OCI-LY7 (cell line): ENCODE measurements around the gene ZBTB49. TPM values are rescaled to one million over a fixed set of nuclear protein-coding genes. Genes with fewer than 3 reads are reported as not detected.

Source experiments
- BruUV-seq: library from RNA; stranded (reverse); fragments of 400-500 nt; replicated peaks from 2 replicates; lab custom pipeline; 2021; lab: Mats Ljungman, UMichigan
- CTCF ChIA-PET: fragments of 300-600 bp; sonication (Branson Sonifier 250); formaldehyde crosslinking; loops from one replicate; lab custom pipeline; 2022; ENCODE audit warnings: antibody characterized with exemption; ENCODE audit not compliant: unreplicated experiment; lab: Charles Lee
- POLR2A ChIA-PET: fragments of 300-600 bp; sonication (Branson Sonifier 250); formaldehyde crosslinking; loops from one replicate; lab custom pipeline; 2022; ENCODE audit warnings: antibody characterized with exemption; lab: Charles Lee
- DNase-seq: peaks from one replicate; pipeline ENCODE4 v3.0.0-alpha.2; 2015; ENCODE audit warnings: low spot score
- H2AFZ ChIP-seq: fragments of 200-600 bp; sonication (generic), shearing (Covaris generic); 2 replicates; pipeline ENCODE4 v1.6.1; 2014; ENCODE audit warnings: mild to moderate bottlenecking, antibody characterized with exemption, low read length, moderate library complexity
- H3K27ac ChIP-seq: fragments of 200-600 bp; sonication (generic); 2 replicates; pipeline ENCODE4 v1.5.1; 2014; ENCODE audit warnings: mixed run types, low read depth, mild to moderate bottlenecking, moderate library complexity, low read length, inconsistent platforms; ENCODE audit not compliant: poor library complexity, severe bottlenecking
- H3K36me3 ChIP-seq: fragments of 200-600 bp; sonication (generic); 2 replicates; pipeline ENCODE4 v1.6.1; 2014; ENCODE audit warnings: mild to moderate bottlenecking, antibody characterized with exemption, low read length, moderate library complexity, mixed read lengths; ENCODE audit not compliant: insufficient read depth
- H3K4me1 ChIP-seq: fragments of 200-600 bp; sonication (generic); 2 replicates; pipeline ENCODE4 v1.5.1; 2014; ENCODE audit warnings: mild to moderate bottlenecking, low read length; ENCODE audit not compliant: insufficient read depth, poor library complexity, severe bottlenecking
- H3K4me2 ChIP-seq: fragments of 200-600 bp; sonication (generic); 2 replicates; pipeline ENCODE4 v1.6.1; 2014; ENCODE audit warnings: mild to moderate bottlenecking, low read length
- H3K4me3 ChIP-seq: fragments of 200-600 bp; sonication (generic); 2 replicates; pipeline ENCODE4 v1.5.1; 2014; ENCODE audit warnings: mild to moderate bottlenecking, low read depth, low read length; ENCODE audit not compliant: poor library complexity, severe bottlenecking
- H3K79me2 ChIP-seq: fragments of 200-600 bp; sonication (generic); 2 replicates; pipeline ENCODE4 v1.6.1; 2016; ENCODE audit warnings: low read depth, mild to moderate bottlenecking, low read length, moderate library complexity, mixed read lengths; ENCODE audit not compliant: insufficient read depth
- H3K9me2 ChIP-seq: fragments of 200-600 bp; sonication (generic); 2 replicates; pipeline ENCODE4 v1.6.1; 2016; ENCODE audit warnings: mild to moderate bottlenecking, low read length, mixed read lengths; ENCODE audit not compliant: insufficient read depth
- H3K9me3 ChIP-seq: fragments of 200-600 bp; sonication (generic); 2 replicates; pipeline ENCODE4 v1.6.1; 2014; ENCODE audit warnings: mild to moderate bottlenecking, mixed run types, low read length, mixed read lengths
- H4K20me1 ChIP-seq: fragments of 200-600 bp; sonication (generic); 2 replicates; pipeline ENCODE4 v1.6.1; 2014; ENCODE audit warnings: mild to moderate bottlenecking, antibody characterized with exemption, low read length, moderate library complexity, mixed read lengths; ENCODE audit not compliant: insufficient read depth
- CTCF ChIP-seq: fragments of 200-600 bp; sonication (generic); conservative IDR thresholded peaks from 2 replicates; pipeline ENCODE4 v1.5.1; 2014; ENCODE audit warnings: mild to moderate bottlenecking, antibody characterized with exemption, low read length, moderate library complexity, mixed read lengths
- EZH2phosphoT487 ChIP-seq: fragments of 200-600 bp; sonication (generic); IDR thresholded peaks from 2 replicates; pipeline ENCODE4 v1.6.1; 2018; ENCODE audit warnings: low read depth, borderline replicate concordance, mild to moderate bottlenecking, mixed run types, antibody characterized with exemption, low read length, moderate library complexity, mixed read lengths
- intact Hi-C: fragments of 100-400 bp; cut with micrococcal nuclease; formaldehyde crosslinking; loops from one replicate; pipeline ENCODE4 v1.10.0; 2022; ENCODE audit not compliant: unreplicated experiment
- total RNA-seq, 2 experiments: library from RNA; depleted of rRNA in 1 of 2; stranded (reverse); fragments of >200 nt in 1 of 2; shearing (Covaris generic) in 1 of 2; gene quantifications; 2 replicates each; pipeline ENCODE4 v1.2.3, GENCODE V29; 2014 to 2022

The ZBTB49 gene
- total RNA-seq, 2 experiments from 2014 or later, result 6.5 to 8.7 TPM

GRCh38 chr4:4284827-4285618 is 5.0 kb upstream of the ZBTB49 start:
- peaks cover 13% of the 10 kb centered on the region for H3K4me1 ChIP-seq
- H3K27ac ChIP-seq, result no peak overlapping the region
- no peak overlapping the region for H3K4me2 ChIP-seq
- H2AFZ ChIP-seq, result no peak overlapping the region
- no peak overlapping the region for H3K4me3 ChIP-seq
- no peaks in the 10 kb centered on the region for H3K9me3 ChIP-seq
- TF ChIP-seq EZH2phosphoT487 (no peak), CTCF (no peak)
- ChIA-PET CTCF (no interaction called here), POLR2A (interaction anchor here (0.9 to 1.0 kb wide), 2 partner anchors 102 to 113 kb away, joined by 3 read pairs; partner anchors contain the start of gene NSG1)
- peaks cover 75% of the 10 kb centered on the region for H3K36me3 ChIP-seq
- DNase-seq, result no peak
- peaks cover 36% of the 10 kb centered on the region for H3K79me2 ChIP-seq
- H4K20me1 ChIP-seq, result no peaks in the 10 kb centered on the region
- H3K9me2 ChIP-seq, result no peaks in the 10 kb centered on the region
- BruUV-seq, result no TSS peak
- intact Hi-C loops, result no loop called here

- intact Hi-C loops, result no loop called here
- TF ChIP-seq EZH2phosphoT487 (no peak), CTCF (no peak)
- no peak overlapping the region for H3K4me3 ChIP-seq
- H3K36me3 ChIP-seq, result peaks cover 54% of the 10 kb centered on the region
- peaks cover 52% of the 10 kb centered on the region for H3K79me2 ChIP-seq
- no peak overlapping the region for H2AFZ ChIP-seq
- peaks cover 20% of the 10 kb centered on the region for H3K4me1 ChIP-seq
- ChIA-PET POLR2A (interaction anchor here (0.5 to 1.3 kb wide), 3 partner anchors 15 to 28 kb away, joined by 3 to 4 read pairs (median 4); no protein-coding TSS in a partner anchor), CTCF (interaction anchor here (0.9 kb wide), 1 partner anchor 10 kb away, joined by 3 read pairs; no protein-coding TSS in a partner anchor)
- no peaks in the 10 kb centered on the region for H3K9me2 ChIP-seq
- no peak for DNase-seq
- H3K4me2 ChIP-seq, result peak overlapping the region; percentile 28
- H3K9me3 ChIP-seq, result no peaks in the 10 kb centered on the region
- no TSS peak for BruUV-seq
- no peaks in the 10 kb centered on the region for H4K20me1 ChIP-seq
- H3K27ac ChIP-seq, result no peak overlapping the region
These were observed 2.0 kb upstream of the ZBTB49 start for GRCh38 chr4:4288098-4288497.

GRCh38 chr4:4289055-4289454 is 996 bp upstream of the ZBTB49 start:
- Histone ChIP-seq H3K4me1 (peaks cover 20% of the 10 kb centered on the region), H3K9me3 (no peaks in the 10 kb centered on the region), H3K4me2 (peak overlapping the region; percentile 88), H3K36me3 (peaks cover 45% of the 10 kb centered on the region), H3K27ac (peak overlapping the region; percentile 30), H3K9me2 (no peaks in the 10 kb centered on the region), H3K4me3 (peak overlapping the region; percentile 78), H2AFZ (no peak overlapping the region), H3K79me2 (peaks cover 52% of the 10 kb centered on the region), H4K20me1 (no peaks in the 10 kb centered on the region)
- TF ChIP-seq EZH2phosphoT487, result no peak
- TF ChIP-seq CTCF, result no peak
- no TSS peak for BruUV-seq
- intact Hi-C loops, result no loop called here
- ChIA-PET CTCF (no interaction called here), POLR2A (no interaction called here)
- peak; percentile 8 for DNase-seq
